HepG2 (cell line): ENCODE results near the gene CUEDC2. TPM values are rescaled to one million over a fixed set of nuclear protein-coding genes. Genes with fewer than 3 reads are reported as not detected.

Experiments
- ATAC-seq: fragments of 200-7000 bp; cut with Tn5 transposase; 3 replicates; pipeline ENCODE4 v1.9.1; 2020; ENCODE audit warnings: mild to moderate bottlenecking, moderate library complexity
- BruUV-seq: library from RNA; stranded (reverse); fragments of 400-500 nt; replicated peaks from 2 replicates; lab custom pipeline; 2021; lab: Mats Ljungman, UMichigan
- CTCF ChIA-PET: fragments of 300-600 bp; formaldehyde crosslinking; extraction: SDS; loops from one replicate; lab custom pipeline; 2021; ENCODE audit warnings: low total read pairs, inconsistent platforms, low intra/inter-chr PET ratio; lab: Yijun Ruan, JAX
- POLR2A ChIA-PET: fragments of 350-600 bp; sonication (Branson Sonifier 250); formaldehyde crosslinking; loops from one replicate; lab custom pipeline; 2020; ENCODE audit warnings: antibody characterized with exemption, inconsistent platforms; lab: Yijun Ruan, JAX
- DNase-seq: peaks from one replicate; pipeline ENCODE4 v3.0.0-alpha.2; 2015; ENCODE audit warnings: low spot score
- FAIRE-seq: peaks from 3 replicates; lab custom pipeline; 2011; peaks lifted over from hg19 to GRCh38; lab: Jason Lieb, UNC
- H2AFZ ChIP-seq: one replicate; pipeline ENCODE4 v1.6.1; 2011; ENCODE audit warnings: low read length, inconsistent platforms
- H3K27ac ChIP-seq: fragments of 300-600 bp; 3 replicates; pipeline ENCODE4 v1.8.0; 2011; ENCODE audit warnings: mixed run types, mild to moderate bottlenecking, mixed read lengths, low read length, inconsistent platforms; ENCODE audit not compliant: insufficient read depth; ENCODE audit errors: extremely low read length
- H3K27me3 ChIP-seq, 2 experiments: fragments of 200-600 bp in 1 of 2; 2 replicates in 1 of 2; 3 replicates in 1 of 2; pipeline versions ENCODE4 v1.6.0 to v1.8.0; 2011; ENCODE audit warnings: low read length in 2 of 2, mild to moderate bottlenecking in 2 of 2, moderate library complexity in 2 of 2, inconsistent platforms in 1 of 2; ENCODE audit not compliant: insufficient read depth in 2 of 2, control insufficient read depth in 1 of 2
- H3K36me3 ChIP-seq, 2 experiments: fragments of 200-600 bp in 1 of 2; replicated peaks in 1 of 2; 2 replicates in 1 of 2; 3 replicates in 1 of 2; pipeline versions ENCODE4 v1.5.1 to v1.8.0; 2011; ENCODE audit warnings: low read length in 2 of 2, inconsistent platforms in 1 of 2; ENCODE audit not compliant: insufficient read depth in 2 of 2, control insufficient read depth in 1 of 2
- H3K4me1 ChIP-seq: 2 replicates; pipeline ENCODE4 v1.5.1; 2012; ENCODE audit warnings: low read length, inconsistent platforms; ENCODE audit not compliant: insufficient read depth
- H3K4me2 ChIP-seq: 2 replicates; pipeline ENCODE4 v1.6.0; 2011; ENCODE audit warnings: low read depth, low read length, inconsistent platforms
- H3K4me3 ChIP-seq, 3 experiments: fragments of 200-600 bp in 1 of 3; sonication (generic), shearing (Covaris generic) in 1 of 3; replicated peaks in 1 of 3; 2 replicates each; pipeline ENCODE4 v1.5.1; 2011 to 2016; ENCODE audit warnings: low read length in 3 of 3, inconsistent platforms in 2 of 3, low read depth in 2 of 3, mild to moderate bottlenecking in 2 of 3, control low read depth in 1 of 3, mixed read lengths in 1 of 3; ENCODE audit not compliant: insufficient read depth in 1 of 3
- H3K79me2 ChIP-seq: one replicate; pipeline ENCODE4 v1.6.1; 2011; ENCODE audit warnings: low read length, inconsistent platforms; ENCODE audit not compliant: insufficient read depth
- H3K9ac ChIP-seq: 2 replicates; pipeline ENCODE4 v1.6.0; 2011; ENCODE audit warnings: mild to moderate bottlenecking, low read depth, low read length, inconsistent platforms; ENCODE audit not compliant: insufficient read depth
- H3K9me3 ChIP-seq: 2 replicates; pipeline ENCODE4 v1.5.1; 2012; ENCODE audit warnings: mild to moderate bottlenecking, low read length
- H4K20me1 ChIP-seq: 2 replicates; pipeline ENCODE4 v1.6.0; 2011; ENCODE audit warnings: inconsistent platforms, mild to moderate bottlenecking, low read length, moderate library complexity; ENCODE audit not compliant: insufficient read depth
- AGO2 ChIP-seq: fragments of 200-400 bp; formaldehyde crosslinking; optimal IDR thresholded peaks from 2 replicates; pipeline ENCODE3; 2017; ENCODE audit warnings: mild to moderate bottlenecking, low read depth, low read length, moderate library complexity
- DPF2 ChIP-seq: sonication (generic); formaldehyde crosslinking; IDR thresholded peaks from 2 replicates; pipeline ENCODE4 v1.4.0; 2020; ENCODE audit warnings: mild to moderate bottlenecking, low read depth, missing genetic modification reagents, borderline replicate concordance
- FOXK1 ChIP-seq: sonication (generic); formaldehyde crosslinking; IDR thresholded peaks from 2 replicates; pipeline ENCODE4 v1.4.0; 2020; ENCODE audit warnings: low read depth, missing genetic modification reagents, borderline replicate concordance
- KIAA2018 ChIP-seq: sonication (generic); formaldehyde crosslinking; IDR thresholded peaks from 2 replicates; pipeline ENCODE4 v1.5.0; 2020; ENCODE audit warnings: mild to moderate bottlenecking, missing genetic modification reagents, borderline replicate concordance
- LCORL ChIP-seq, 2 experiments: fragments of 450-650 bp in 1 of 2; sonication (generic) in 1 of 2; formaldehyde crosslinking in 1 of 2; IDR thresholded peaks; 2 replicates each; pipeline versions ENCODE4 v1.5.0 to v1.6.1; 2017 to 2020; ENCODE audit warnings: antibody characterized with exemption in 1 of 2, missing genetic modification reagents in 1 of 2
- MTF1 ChIP-seq: sonication (generic); formaldehyde crosslinking; IDR thresholded peaks from 2 replicates; pipeline ENCODE4 v1.5.0; 2020; ENCODE audit warnings: missing genetic modification reagents
- SALL1 ChIP-seq: sonication (generic); formaldehyde crosslinking; IDR thresholded peaks from 2 replicates; pipeline ENCODE4 v1.8.0; 2022; ENCODE audit warnings: mild to moderate bottlenecking, missing genetic modification reagents
- ZNF124 ChIP-seq: sonication (generic); formaldehyde crosslinking; IDR thresholded peaks from 2 replicates; pipeline ENCODE4 v1.4.0; 2020; ENCODE audit warnings: missing genetic modification reagents
- ZNF138 ChIP-seq: sonication (generic); formaldehyde crosslinking; IDR thresholded peaks from 2 replicates; pipeline ENCODE4 v1.5.0; 2020; ENCODE audit warnings: mild to moderate bottlenecking, low read depth, missing genetic modification reagents
- ZNF230 ChIP-seq: sonication (generic); formaldehyde crosslinking; IDR thresholded peaks from 2 replicates; pipeline ENCODE4 v1.4.0; 2020; ENCODE audit warnings: mild to moderate bottlenecking, missing genetic modification reagents
- ZNF333 ChIP-seq: sonication (generic); formaldehyde crosslinking; IDR thresholded peaks from 2 replicates; pipeline ENCODE4 v1.4.0; 2020; ENCODE audit warnings: mild to moderate bottlenecking, missing genetic modification reagents, borderline replicate concordance
- ZSCAN30 ChIP-seq: sonication (generic); formaldehyde crosslinking; IDR thresholded peaks from 2 replicates; pipeline ENCODE4 v1.5.0; 2020; ENCODE audit warnings: mild to moderate bottlenecking, missing genetic modification reagents
- WGBS: methylation state at CpG from one replicate; pipeline ENCODE4 v1.1.6; 2017; ENCODE audit warnings: low lambda C conversion rate; 5-methylcytosine and 5-hydroxymethylcytosine counted together
- in situ Hi-C: cut with HindIII; loops from 2 replicates; pipeline ENCODE4 v1.10.0; 2017; ENCODE audit warnings: low pct_unique_long_range_greater_than_20kb; ENCODE audit not compliant: extremely low pct_ligation_motif_present
- intact Hi-C: fragments of 100-400 bp; cut with micrococcal nuclease; formaldehyde crosslinking; loops from one replicate; pipeline ENCODE4 v1.10.0; 2022; ENCODE audit not compliant: unreplicated experiment
- polyA plus RNA-seq, 8 experiments: library from polyadenylated mRNA; depleted of rRNA in 3 of 8; stranded (reverse) in 7 of 8; unstranded in 1 of 8; fragments of >200 nt; fragmentation: Illumina TruSeq in 4 of 8; extraction: Trizol in 4 of 8; gene quantifications; 2 replicates each; pipeline versions ENCODE4 v1.2.1 to v1.2.3, GENCODE V29; 2011 to 2016; ENCODE audit warnings: low read depth in 4 of 8, missing spikeins in 1 of 8, mixed read lengths in 1 of 8; ENCODE audit not compliant: insufficient read depth in 1 of 8
- total RNA-seq, 5 experiments: library from RNA; depleted of rRNA; stranded (reverse); fragments of >200 nt; fragmentation: Illumina TruSeq; extraction: Trizol; gene quantifications; 2 replicates each; pipeline ENCODE4 v1.2.3, GENCODE V29; 2016; ENCODE audit warnings: low read depth in 1 of 5
- TF ChIP-seq, protein P1 (sequence below): sonication (generic); formaldehyde crosslinking; IDR thresholded peaks from 2 replicates; pipeline ENCODE4 v1.5.1; 2020; ENCODE audit warnings: mild to moderate bottlenecking, moderate library complexity, missing genetic modification reagents

Gene CUEDC2
- total and polyA plus RNA-seq, 2 of the 13 experiments (the other 11 are each of a cell fraction or from before 2014, with no cell fraction given): 13.1 to 18.4 TPM

DNA sequence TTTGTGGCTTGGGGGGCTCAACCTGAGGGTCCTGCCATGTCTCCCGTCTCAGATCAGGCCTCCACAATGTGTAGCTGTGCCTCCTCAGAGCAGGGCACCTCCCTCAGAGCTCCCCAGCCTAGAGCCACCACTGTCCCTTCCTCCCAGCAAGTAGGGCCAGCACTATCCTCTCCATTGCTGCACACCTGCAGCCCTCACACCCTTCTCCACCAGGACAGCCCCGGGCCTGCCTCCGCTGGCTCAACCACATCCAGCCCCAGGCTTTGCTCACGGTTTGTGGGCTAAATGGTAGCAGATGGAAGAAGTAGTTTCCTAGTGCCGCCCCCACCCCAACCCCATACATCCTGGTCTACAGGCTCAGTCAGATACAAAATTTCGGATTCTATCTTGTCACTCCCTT lies 26.7 kb downstream of the CUEDC2 start (continued):
- TF ChIP-seq KIAA2018 (CRISPR knock-in tag): no peak
- TF ChIP-seq SALL1 (CRISPR knock-in tag): no peak
- TF ChIP-seq ZSCAN30 (CRISPR knock-in tag): no peak
- no peak for TF ChIP-seq ZNF230 (CRISPR knock-in tag)

GRCh38 chr10:102405108-102405571 lies 27.2 kb downstream of the CUEDC2 start:
- no peak overlapping the region for H3K9ac ChIP-seq
- H3K4me2 ChIP-seq: no peak overlapping the region
- no peak overlapping the region for H3K4me3 ChIP-seq
- peaks cover 13 to 34% of the 10 kb centered on the region in 2 experiments for H3K27me3 ChIP-seq
- WGBS: 65% methylated on average over 10 of the region's 19 CpGs
- in situ Hi-C loops (loop anchor here (10.0 kb wide), 1 partner anchor 70 kb away; no protein-coding TSS in a partner anchor), intact Hi-C loops (no loop called here)
- FAIRE-seq (no peak), DNase-seq (no peak), ATAC-seq (no peak)
- ChIA-PET POLR2A (interaction anchor here (2.2 kb wide), 1 partner anchor 9 kb away, joined by 7 read pairs; the partner anchor contains the start of gene NFKB2), CTCF (no interaction called here)
- no peak overlapping the region for H2AFZ ChIP-seq
- H3K27ac ChIP-seq: no peak overlapping the region
- H3K79me2 ChIP-seq: no peaks in the 10 kb centered on the region
- no TSS peak for BruUV-seq
- peaks cover 0 to 4% of the 10 kb centered on the region in 2 experiments; a peak in 1 of 5 replicates for H3K36me3 ChIP-seq
- peaks cover 23% of the 10 kb centered on the region for H3K4me1 ChIP-seq
- H3K9me3 ChIP-seq: no peaks in the 10 kb centered on the region
- 0 out of 2 replicates have a peak, but pooled peaks cover 4% of the 10 kb centered on the region for H4K20me1 ChIP-seq
- TF ChIP-seq MTF1: no peak
- no peak for TF ChIP-seq ZNF138 (CRISPR knock-in tag)
- TF ChIP-seq AGO2: peak; percentile 52
- TF ChIP-seq, protein P1, sequence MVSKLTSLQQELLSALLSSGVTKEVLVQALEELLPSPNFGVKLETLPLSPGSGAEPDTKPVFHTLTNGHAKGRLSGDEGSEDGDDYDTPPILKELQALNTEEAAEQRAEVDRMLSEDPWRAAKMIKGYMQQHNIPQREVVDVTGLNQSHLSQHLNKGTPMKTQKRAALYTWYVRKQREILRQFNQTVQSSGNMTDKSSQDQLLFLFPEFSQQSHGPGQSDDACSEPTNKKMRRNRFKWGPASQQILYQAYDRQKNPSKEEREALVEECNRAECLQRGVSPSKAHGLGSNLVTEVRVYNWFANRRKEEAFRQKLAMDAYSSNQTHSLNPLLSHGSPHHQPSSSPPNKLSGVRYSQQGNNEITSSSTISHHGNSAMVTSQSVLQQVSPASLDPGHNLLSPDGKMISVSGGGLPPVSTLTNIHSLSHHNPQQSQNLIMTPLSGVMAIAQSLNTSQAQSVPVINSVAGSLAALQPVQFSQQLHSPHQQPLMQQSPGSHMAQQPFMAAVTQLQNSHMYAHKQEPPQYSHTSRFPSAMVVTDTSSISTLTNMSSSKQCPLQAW (CRISPR knock-in tag): no peak
- TF ChIP-seq DPF2 (CRISPR knock-in tag): no peak
- 0 out of 2 replicates have a peak, but pooled peaks have one; percentile 31 for TF ChIP-seq ZNF333 (CRISPR knock-in tag)
- no peak for TF ChIP-seq ZNF124 (CRISPR knock-in tag)
- no peak for TF ChIP-seq FOXK1 (CRISPR knock-in tag)
- no peak for TF ChIP-seq LCORL (IDR thresholded peaks at IDR 0.05)
- no peak for TF ChIP-seq LCORL (CRISPR knock-in tag; IDR thresholded peaks at IDR 0.05)
